Measurements from ENCODE around the gene IFITM5. TPM values are rescaled to one million over a fixed set of nuclear protein-coding genes. Genes with fewer than 3 reads are reported as not detected.

The IFITM5 gene
- total RNA-seq, 3 donors from 2014 or later = not detected

DNA sequence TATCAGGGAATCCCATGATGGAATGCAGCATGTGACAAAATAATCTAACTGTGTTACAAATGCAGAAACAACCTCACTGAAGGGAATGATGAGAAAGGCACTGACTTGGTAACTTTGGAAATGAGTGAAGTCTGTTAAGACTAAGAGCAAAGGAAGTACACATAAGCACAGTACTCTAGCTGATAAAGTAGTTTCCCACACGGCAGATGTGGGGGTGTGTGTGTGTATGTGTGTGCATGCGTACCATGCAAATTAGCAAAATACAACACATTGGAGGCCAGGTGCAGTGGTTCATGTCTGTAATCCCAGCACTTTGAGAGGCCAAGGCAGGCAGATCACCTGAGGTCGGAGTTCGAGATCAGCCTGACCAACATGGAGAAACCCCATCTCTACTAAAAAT, 37.7 kb downstream of the IFITM5 start:
- Histone ChIP-seq H3K4me1 (ENCODE audit: low read depth) (no peaks in the 10 kb centered on the region), H3K36me3 (ENCODE audit: low read depth) (no peaks in the 10 kb centered on the region), H3K4me3 (no peak overlapping the region), H3K9me3 (no peaks in the 10 kb centered on the region)
- DNase-seq = no peak
- intact Hi-C loops (cut with DNase I, micrococcal nuclease) = no loop called here
- TF ChIP-seq, protein P1, sequence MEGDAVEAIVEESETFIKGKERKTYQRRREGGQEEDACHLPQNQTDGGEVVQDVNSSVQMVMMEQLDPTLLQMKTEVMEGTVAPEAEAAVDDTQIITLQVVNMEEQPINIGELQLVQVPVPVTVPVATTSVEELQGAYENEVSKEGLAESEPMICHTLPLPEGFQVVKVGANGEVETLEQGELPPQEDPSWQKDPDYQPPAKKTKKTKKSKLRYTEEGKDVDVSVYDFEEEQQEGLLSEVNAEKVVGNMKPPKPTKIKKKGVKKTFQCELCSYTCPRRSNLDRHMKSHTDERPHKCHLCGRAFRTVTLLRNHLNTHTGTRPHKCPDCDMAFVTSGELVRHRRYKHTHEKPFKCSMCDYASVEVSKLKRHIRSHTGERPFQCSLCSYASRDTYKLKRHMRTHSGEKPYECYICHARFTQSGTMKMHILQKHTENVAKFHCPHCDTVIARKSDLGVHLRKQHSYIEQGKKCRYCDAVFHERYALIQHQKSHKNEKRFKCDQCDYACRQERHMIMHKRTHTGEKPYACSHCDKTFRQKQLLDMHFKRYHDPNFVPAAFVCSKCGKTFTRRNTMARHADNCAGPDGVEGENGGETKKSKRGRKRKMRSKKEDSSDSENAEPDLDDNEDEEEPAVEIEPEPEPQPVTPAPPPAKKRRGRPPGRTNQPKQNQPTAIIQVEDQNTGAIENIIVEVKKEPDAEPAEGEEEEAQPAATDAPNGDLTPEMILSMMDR (IDR thresholded peaks at IDR 0.05) = no peak
- no peak for ATAC-seq

DNA sequence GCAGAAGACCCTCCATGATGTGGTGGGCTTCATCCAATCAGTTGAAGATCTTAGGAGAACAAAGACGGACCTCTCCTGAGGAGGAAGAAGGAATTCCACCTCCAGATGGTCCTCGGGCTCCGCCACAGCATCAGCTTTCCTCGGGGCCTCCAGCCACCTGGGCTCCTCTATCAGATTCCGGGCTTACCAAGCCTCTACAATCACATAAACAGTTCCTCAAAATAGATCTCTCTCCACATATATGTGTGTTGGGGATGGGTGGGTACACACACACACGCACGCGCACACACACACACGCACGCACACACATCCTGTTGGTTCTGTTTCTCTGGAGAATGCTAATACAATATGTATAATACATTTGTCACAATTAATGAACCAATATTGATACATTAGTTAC, 39.9 kb downstream of the IFITM5 start:
- no peaks in the 10 kb centered on the region for H3K9me3 ChIP-seq
- no peaks in the 10 kb centered on the region for H3K4me1 ChIP-seq (ENCODE audit: low read depth)
- intact Hi-C loops (cut with DNase I, micrococcal nuclease) = no loop called here
- TF ChIP-seq, protein P1 (IDR thresholded peaks at IDR 0.05) = no peak
- H3K4me3 ChIP-seq = no peak overlapping the region
- ATAC-seq = no peak
- no peaks in the 10 kb centered on the region for H3K36me3 ChIP-seq (ENCODE audit: low read depth)
- DNase-seq = no peak

DNA sequence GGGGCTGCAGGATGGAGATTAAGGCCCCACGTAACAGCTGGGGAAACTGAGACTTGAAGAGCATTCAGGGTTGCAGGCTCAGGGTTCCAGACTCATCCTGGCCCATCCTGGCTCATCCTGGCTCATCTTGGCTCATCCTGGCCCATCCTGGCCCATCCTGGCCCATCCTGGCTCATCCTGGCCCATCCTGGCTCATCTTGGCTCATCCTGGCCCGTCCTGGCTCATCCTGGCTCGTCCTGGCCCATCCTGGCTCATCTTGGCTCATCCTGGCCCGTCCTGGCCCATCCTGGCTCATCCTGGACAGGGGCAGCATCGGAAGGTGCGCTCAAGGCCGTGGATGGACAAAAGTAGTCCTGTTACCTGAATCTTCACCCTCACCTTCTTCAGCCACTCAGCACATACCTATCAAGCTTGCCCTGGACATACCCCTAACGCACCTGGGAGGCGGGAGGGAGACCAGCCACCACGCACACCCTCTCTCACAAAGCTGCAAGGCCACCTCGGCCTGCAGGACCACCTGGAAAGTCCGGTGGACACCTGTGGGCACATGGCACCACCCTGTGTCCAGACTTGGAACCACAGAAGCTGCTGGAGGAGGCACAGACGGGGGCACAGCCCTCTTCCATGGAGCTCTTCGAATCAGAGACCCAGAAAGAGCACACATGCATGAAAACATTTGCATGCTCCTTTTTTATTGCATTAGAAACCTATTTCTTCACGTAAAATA, 41.4 kb downstream of the IFITM5 start:
- H3K36me3 ChIP-seq (ENCODE audit: low read depth) = no peaks in the 10 kb centered on the region
- intact Hi-C loops (cut with DNase I, micrococcal nuclease) = no loop called here
- H3K9me3 ChIP-seq = no peaks in the 10 kb centered on the region
- TF ChIP-seq, protein P1 (IDR thresholded peaks at IDR 0.05) = no peak
- H3K4me1 ChIP-seq (ENCODE audit: low read depth) = no peaks in the 10 kb centered on the region
- DNase-seq (no peak), ATAC-seq (no peak)
- H3K4me3 ChIP-seq = no peak overlapping the region

DNA sequence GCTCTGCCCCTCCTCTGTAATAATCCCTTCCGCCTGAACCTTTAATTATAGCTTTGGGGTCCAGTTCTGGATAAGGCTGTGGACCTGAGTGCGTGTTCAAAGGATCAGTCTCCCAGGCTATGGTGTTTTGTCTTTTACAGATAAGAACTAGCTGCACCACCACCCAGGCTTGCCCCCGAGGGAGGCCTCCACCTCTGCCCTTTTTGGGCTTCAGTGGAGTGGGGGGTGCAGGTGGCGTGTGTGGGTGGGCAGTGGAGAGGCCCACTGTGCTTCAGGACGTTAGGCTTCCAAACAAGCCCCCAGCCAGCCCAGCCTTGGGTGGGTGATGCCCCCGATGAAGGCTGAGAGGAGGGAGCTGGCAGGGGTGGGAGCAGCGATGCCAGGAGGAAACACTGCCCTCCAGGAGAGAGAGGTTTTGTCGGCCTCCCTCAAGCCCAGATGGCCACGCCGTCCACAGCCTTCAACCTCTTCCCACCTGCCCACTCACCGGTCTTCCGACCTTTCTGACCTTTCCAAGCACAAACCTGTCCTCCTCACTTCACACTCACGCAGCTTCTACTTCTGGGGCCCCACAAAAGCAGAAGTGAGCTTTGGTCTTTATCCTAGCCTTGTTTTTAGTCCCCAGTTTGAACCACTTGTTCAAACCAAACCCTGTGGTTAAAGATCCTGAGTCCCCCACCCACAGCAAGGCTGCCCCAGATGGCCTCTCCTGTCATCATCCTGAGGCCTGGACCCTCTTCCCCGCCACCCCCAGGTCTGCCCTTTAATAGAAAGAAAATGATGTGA, 42.2 kb downstream of the IFITM5 start:
- ATAC-seq (no peak), DNase-seq (no peak)
- TF ChIP-seq, protein P1 (IDR thresholded peaks at IDR 0.05) = no peak
- Histone ChIP-seq H3K4me3 (no peak overlapping the region), H3K9me3 (no peaks in the 10 kb centered on the region), H3K36me3 (ENCODE audit: low read depth) (no peaks in the 10 kb centered on the region), H3K4me1 (ENCODE audit: low read depth) (no peaks in the 10 kb centered on the region)
- intact Hi-C loops (cut with DNase I, micrococcal nuclease) = no loop called here

DNA sequence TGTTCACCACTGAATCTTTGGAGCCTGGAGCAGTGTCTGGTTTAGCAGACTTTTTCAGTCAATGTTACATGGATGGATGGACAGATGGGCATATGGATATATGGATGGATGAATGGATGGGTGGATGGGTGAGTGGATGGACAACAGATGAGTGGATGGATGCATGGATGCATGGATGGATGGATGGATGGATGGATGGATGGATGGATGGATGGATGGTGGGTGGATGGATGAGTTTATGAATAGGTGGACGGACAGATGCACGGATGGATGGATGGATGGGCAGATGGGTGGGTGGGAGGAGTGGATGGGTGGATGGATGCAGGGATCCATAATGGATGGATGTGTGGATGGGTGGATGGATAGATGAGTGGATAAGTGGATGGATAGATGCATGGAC, 43.5 kb downstream of the IFITM5 start:
- intact Hi-C loops (cut with DNase I, micrococcal nuclease) = no loop called here
- H3K9me3 ChIP-seq = no peaks in the 10 kb centered on the region
- TF ChIP-seq, protein P1 (IDR thresholded peaks at IDR 0.05) = no peak
- no peak overlapping the region for H3K4me3 ChIP-seq
- no peaks in the 10 kb centered on the region for H3K36me3 ChIP-seq (ENCODE audit: low read depth)
- no peak for DNase-seq
- no peaks in the 10 kb centered on the region for H3K4me1 ChIP-seq (ENCODE audit: low read depth)
- ATAC-seq = no peak

Data from mucosa of descending colon (tissue), 3 donors.